HG03558 (cell line): ENCODE data around the gene CAPG.
"Not testable (repeated sequence)": the region's sequence is repeated elsewhere in the genome, so short reads cannot be mapped to it uniquely, and the experiment has no call there.

Experiments used
- ATAC-seq: cut with Tn5 transposase; IDR thresholded peaks from one replicate; pipeline ENCODE4 v1.9.1; 2021; ENCODE audit warnings: moderate number of reproducible peaks; ENCODE audit not compliant: unreplicated experiment; ENCODE audit errors: extremely low read depth

Gene CAPG

GRCh38 chr2:85409845-85410583 is at the start of gene CAPG:
CAPG (minus strand) TSS chr2:85410366; CDS start chr2:85402145, 8,221 bp downstream.
- no peak for ATAC-seq

GRCh38 chr2:85459771-85460170 is 49.6 kb upstream of the CAPG start:
- no peak for ATAC-seq

- ATAC-seq: no peak
Observed at GRCh38 chr2:85458601-85459563, 48.7 kb upstream of the CAPG start.

GRCh38 chr2:85457877-85458316 is 47.7 kb upstream of the CAPG start:
- no peak for ATAC-seq

GRCh38 chr2:85457043-85457442 is 46.9 kb upstream of the CAPG start:
- no peak for ATAC-seq

- ATAC-seq: no peak
Observed at GRCh38 chr2:85455552-85456090, 45.5 kb upstream of the CAPG start.

- ATAC-seq: no peak
Observed at GRCh38 chr2:85453571-85453970, 43.4 kb upstream of the CAPG start.

GRCh38 chr2:85452237-85452636 is 42.1 kb upstream of the CAPG start:
- no peak for ATAC-seq

GRCh38 chr2:85449214-85449588 is 39.0 kb upstream of the CAPG start:
- ATAC-seq: no peak

- no peak for ATAC-seq
Observed at GRCh38 chr2:85448461-85449213, 38.5 kb upstream of the CAPG start.

- no peak for ATAC-seq
Observed at GRCh38 chr2:85447222-85447585, 37.0 kb upstream of the CAPG start.

- ATAC-seq: no peak
Observed at GRCh38 chr2:85446296-85447221, 36.4 kb upstream of the CAPG start.

GRCh38 chr2:85445316-85446295 is 35.4 kb upstream of the CAPG start:
- no peak for ATAC-seq

- no peak for ATAC-seq
Observed at GRCh38 chr2:85444629-85445172, 34.5 kb upstream of the CAPG start.

GRCh38 chr2:85441864-85442263 is 31.7 kb upstream of the CAPG start:
- no peak for ATAC-seq

GRCh38 chr2:85440729-85441128 is 30.6 kb upstream of the CAPG start:
- ATAC-seq: no peak

GRCh38 chr2:85439986-85440385 is 29.8 kb upstream of the CAPG start:
- ATAC-seq: no peak

- ATAC-seq: not testable (repeated sequence)
Observed at GRCh38 chr2:85439569-85439968, 29.4 kb upstream of the CAPG start.
